HG03066 (cell line): ENCODE measurements around the gene FSTL4.
"Not testable (repeated sequence)": the region's sequence is repeated elsewhere in the genome, so short reads cannot be mapped to it uniquely, and the experiment has no call there.

Source experiments
- ATAC-seq: cut with Tn5 transposase; IDR thresholded peaks from one replicate; pipeline ENCODE4 v1.9.1; 2021; ENCODE audit warnings: low read depth; ENCODE audit not compliant: unreplicated experiment

FSTL4 gene

GRCh38 chr5:133559960-133560359 is 52.4 kb downstream of the FSTL4 start:
- no peak for ATAC-seq

- no peak for ATAC-seq
Observed at GRCh38 chr5:133556551-133556950, 55.8 kb downstream of the FSTL4 start.

DNA sequence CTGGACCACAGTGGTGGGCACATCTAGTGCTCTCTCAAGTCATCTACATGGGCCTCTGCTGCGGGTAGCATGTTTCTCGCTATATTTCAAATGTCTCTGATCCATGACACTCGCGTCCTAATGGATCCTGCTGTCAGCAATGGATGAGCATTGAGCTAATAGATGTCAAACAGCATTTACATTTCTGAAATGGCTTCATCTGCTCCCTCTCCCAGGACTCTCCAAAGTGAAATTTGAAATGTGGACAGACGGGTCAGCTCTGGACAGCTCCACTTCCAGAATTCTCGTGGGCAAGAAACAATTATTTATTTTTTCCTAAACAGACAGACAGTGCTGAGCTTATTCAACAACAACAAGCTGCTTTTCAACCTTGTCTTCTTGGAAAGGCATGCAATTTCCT is 58.1 kb downstream of the FSTL4 start:
- no peak for ATAC-seq

DNA sequence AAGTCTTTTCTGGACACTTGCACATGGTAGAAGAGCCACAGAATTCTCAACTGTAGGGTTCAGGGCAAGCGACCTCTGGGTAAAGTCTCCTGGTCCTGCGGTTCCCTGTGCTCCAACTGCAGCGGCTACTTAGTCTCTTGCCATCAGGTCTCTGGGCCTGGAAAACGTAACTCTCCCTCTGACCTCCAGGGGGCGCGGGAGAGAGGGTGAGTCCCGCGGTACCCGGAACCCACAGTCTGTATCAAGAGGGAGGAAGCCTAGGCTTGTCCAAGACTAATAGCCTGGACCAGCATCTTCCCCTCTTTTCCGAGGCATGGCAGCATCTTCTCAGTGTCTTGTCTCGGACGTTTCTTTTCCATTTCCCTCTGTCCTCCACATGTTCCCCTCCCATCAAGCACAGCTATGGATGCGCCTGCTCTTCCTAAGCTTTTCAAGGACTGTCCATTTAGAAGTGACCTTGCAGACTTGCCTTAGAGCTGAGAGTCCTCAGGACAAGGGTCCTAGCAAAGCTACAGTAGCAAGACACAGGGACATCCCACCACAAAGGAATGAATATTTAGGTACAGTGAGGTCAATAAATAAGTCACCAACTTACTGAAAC is 59.3 kb downstream of the FSTL4 start:
- no peak for ATAC-seq

DNA sequence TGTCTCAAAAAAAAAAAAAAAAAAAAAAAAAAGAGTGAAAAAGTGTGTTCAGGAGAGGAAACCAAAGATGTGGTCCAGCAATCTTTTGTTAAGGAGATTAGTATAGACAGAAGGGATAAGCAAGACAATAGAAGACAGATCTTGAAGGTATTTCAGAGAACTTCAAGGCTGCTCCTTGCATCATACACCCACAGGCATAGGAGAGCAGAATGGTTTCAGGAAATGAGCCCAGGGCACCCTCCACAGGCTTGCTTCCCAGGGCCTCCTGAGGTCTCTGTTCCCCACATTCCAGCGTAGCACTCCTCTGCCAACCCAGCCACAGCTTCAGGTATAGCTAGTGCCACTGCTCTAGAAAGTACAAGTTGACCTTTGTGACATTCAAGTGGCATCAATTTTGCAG is 65.8 kb downstream of the FSTL4 start:
- ATAC-seq = no peak

DNA sequence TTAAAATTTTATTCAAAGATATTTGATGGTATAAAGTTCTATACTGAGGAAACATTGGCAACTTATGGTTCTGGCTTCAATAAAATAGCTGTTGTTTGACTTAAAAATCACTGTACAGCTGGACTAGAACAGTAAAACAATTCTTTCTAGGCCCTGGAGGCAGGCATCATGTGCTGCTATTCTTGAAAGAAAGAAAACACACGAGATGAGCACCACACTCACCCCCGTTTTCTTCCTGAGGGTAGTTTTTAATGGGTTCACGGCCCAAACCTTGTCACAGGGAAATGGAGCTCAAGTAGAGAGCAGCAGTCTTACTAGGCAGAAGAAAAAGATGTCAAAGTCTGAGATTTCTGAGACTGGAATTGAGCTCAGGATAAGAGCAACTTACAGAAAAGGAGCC is 68.0 kb downstream of the FSTL4 start:
- ATAC-seq = no peak

DNA sequence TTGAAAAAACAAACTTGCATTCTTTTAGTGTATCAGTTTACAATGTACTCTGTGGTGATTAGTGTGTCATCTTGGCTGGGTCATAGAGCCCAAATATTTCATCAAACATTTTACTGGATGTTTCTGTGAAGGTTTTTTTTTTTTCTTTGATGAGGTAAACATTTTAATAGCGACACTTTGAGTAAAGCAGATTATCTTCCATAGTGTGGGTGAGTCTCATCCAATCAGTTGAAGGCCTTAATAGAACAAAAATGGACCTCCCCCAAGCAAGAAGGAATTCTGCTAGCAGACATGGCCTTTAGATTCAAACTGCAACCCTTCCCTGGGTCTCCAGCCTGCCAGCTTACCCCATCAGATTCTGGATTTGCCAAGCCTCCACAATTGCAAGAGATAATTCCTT is 72.5 kb downstream of the FSTL4 start:
- ATAC-seq = no peak

- no peak for ATAC-seq
Observed at GRCh38 chr5:133538718-133539117, 73.6 kb downstream of the FSTL4 start.

GRCh38 chr5:133535241-133535929 is 77.0 kb downstream of the FSTL4 start:
- ATAC-seq = not testable (repeated sequence)

DNA sequence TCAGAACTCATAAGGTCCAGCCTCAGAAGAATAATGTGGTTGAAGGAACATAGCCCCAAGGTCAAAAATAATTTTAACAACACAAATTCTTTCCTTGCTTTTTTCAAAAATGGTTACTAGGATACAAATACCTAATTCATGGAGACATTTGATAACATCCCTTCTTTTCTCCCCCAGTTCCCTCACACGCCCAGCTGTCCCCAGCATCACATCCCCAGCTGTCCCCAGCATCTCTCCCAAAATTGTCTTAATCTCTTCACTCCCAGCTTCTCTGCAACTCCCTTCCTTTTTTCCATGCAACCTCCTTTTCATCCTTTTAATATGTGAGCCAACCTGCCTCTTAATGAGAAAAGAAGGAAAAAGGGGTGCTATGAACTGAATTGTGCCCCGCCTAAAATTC is 77.8 kb downstream of the FSTL4 start:
- ATAC-seq = no peak

GRCh38 chr5:133533541-133533940 is 78.8 kb downstream of the FSTL4 start:
- no peak for ATAC-seq

DNA sequence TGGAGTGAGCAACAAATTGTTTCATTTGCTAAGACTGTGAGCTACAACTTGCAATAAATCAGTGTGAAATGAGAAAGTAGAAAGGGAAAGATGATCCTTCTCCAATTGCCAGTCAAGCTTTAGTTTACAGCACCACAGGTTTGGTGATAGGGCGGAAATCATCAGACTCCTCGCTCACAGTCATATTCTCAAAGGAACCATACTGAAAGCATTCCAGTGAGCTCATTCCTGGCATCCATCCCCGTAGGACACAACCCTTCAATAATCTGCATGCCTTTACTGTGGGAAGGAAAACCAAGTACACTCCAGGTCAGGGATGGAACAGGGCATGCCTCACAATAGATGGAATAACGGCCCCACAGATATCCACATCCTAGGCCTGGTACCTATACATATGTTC is 80.7 kb downstream of the FSTL4 start:
- ATAC-seq = peak; percentile 26

DNA sequence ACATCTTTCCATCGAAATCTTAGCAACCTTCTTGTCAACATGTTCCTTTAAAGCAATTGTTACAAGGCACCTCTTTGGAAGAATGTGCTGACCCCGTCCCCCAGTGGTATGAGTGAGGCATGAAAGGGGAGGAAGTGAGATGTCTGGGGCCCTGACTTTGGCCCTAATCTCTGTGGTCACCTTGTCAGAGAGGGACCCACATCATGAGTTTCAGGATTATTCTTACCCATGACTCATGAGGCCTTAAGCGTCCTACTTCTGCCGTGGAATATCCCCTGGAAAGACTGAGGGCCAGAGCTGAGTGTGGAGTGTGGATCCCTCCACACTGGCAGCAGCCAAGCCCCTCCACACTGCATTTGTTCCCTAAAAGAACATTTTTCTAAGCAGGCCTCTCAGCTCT is 81.2 kb downstream of the FSTL4 start:
- peak; percentile 83 for ATAC-seq

GRCh38 chr5:133530270-133530669 is 82.1 kb downstream of the FSTL4 start:
- ATAC-seq = no peak

- ATAC-seq = no peak
Observed at GRCh38 chr5:133528841-133529240, 83.5 kb downstream of the FSTL4 start.

GRCh38 chr5:133527311-133527710 is 85.0 kb downstream of the FSTL4 start:
- no peak for ATAC-seq

DNA sequence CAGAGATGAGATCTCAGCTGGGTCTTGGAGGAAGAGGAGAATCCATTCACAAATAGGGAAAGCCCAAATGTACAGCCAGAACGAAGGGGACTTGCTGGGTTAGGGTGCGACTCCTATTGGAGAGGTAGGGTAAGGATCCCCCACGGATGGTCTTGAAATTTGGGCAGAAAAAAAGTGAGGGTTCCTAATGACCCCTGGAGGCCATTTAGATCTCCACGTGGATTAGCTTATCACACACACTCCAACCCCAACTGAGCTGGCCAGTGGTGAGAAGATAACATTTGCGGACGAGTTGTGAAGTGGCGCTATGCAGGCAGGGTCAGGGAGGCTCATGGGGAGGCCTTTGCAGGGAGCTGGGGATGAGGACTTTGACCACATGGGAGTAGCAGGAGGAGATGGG is 86.0 kb downstream of the FSTL4 start:
- ATAC-seq = no peak

- no peak for ATAC-seq
Observed at GRCh38 chr5:133525126-133525525, 87.2 kb downstream of the FSTL4 start.

DNA sequence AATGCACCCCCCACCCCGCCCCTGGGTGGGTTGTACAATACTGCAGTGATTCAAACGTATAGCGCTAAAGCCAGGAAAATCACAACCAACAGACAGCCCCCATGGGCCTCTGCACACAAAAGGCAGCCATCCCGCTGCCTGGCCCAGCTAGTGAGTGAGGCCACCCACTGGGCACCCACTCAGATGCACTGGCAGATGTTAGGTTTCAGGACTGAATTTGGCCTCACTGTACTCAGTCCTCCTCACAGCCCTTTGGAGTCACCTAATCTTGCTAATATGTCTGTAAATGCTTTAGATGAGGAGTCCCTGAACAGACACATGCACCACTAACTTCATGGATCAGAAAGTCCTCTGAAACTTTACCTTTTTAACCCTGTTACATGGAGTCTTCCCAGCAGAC is 87.7 kb downstream of the FSTL4 start:
- ATAC-seq = no peak

DNA sequence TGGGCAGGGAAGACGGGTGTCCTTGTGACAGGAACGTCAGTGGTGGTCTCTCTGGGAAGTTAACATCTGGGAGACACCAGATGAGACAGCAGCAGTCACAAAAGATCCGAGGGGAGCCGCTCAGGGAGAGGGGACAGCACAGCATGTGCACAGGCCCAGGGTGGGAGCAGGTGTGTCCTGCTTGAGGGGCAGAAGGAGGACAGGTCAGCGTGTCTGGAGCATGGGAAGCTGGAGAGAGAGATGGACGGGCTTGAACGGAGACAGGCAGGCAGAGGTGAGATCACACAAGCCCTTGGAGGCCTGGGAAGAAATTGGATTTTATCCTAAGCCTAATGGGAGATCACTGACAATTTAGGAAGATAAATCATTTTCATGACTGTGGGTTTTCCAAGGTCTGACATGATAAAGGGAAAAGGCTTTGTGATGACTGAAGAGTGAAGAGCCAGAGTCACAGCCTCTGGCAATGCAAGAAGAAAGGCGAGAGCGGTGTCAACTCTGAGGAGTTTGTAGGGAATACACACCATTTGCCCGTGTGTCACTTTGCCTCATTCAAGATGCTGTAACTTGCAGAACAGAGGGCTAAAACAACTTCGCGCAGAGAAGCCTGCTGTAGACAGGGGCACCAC is 88.3 kb downstream of the FSTL4 start:
- no peak for ATAC-seq

DNA sequence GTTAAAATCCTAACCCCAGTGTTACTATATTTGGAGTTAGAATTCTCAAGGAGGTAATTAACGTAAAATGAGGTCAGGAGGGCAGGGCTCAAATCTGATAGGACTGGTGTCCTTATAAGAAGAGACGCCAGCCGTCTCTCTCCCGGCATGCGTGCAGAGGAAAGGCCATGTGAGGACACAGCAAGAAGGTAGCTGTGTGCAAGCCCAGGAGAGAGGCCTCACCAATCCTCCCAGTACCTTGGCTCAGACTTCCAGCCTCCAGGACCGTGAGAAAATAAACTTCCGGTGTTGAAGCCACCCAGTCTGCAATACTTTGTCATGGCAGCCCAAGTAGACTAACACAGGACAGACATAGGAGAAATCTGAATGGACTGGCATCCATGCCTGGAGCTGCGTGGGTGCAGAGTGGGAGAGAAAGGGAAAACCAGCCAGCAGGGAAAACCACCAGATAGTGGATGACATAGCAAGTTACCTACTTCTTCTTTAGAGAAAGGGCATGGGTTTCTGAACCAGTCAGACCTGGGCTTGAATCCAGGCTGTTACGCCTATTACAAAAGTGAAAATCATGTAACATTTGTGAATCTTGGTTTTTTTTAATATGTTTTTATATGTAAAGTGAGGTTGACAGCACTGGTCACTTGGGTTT is 89.2 kb downstream of the FSTL4 start:
- no peak for ATAC-seq

DNA sequence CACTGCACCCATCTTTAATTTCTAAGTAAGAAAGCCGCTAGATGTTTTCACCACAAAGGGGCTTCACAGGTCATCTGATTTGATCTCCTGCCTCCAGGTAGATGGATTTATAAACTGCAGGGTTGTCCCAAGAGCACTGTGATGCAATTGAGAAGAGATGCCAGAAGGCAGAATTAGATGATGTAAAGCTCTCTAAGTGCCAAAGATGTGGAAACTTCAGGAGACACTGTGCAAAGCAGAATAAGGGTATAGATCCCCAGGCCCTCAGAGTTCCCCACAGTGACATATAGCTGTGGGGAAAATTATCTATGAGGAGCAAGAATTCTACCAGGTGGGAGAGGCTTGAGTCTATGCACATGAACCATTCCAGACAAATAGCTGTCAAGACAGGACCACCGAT is 90.5 kb downstream of the FSTL4 start:
- ATAC-seq = no peak
